Activated B cell treated with CpG ODN at 0.5 μM for 24 hours (primary cell): ENCODE results near the gene DISC1. TPM values are rescaled to one million over a fixed set of nuclear protein-coding genes. Genes with fewer than 3 reads are reported as not detected.

Experiments
- ATAC-seq: fragments of 200-7000 bp; cut with Tn5 transposase; one replicate; pipeline ENCODE4 v1.10.0; 2021; ENCODE audit warnings: low read depth, mild to moderate bottlenecking, moderate library complexity
- CTCF ChIA-PET: fragments of 350-600 bp; sonication (Branson Sonifier 250); formaldehyde crosslinking; loops from one replicate; lab custom pipeline; 2021; ENCODE audit warnings: antibody characterized with exemption; lab: Charles Lee
- POLR2A ChIA-PET: fragments of 350-600 bp; sonication (Branson Sonifier 250); formaldehyde crosslinking; loops from one replicate; lab custom pipeline; 2021; ENCODE audit warnings: antibody characterized with exemption; lab: Charles Lee
- DNase-seq: peaks from one replicate; pipeline ENCODE4 v3.0.0; 2022
- H3K27ac Mint-ChIP-seq: one replicate; pipeline ENCODE4 v1.8.0; 2020; ENCODE audit warnings: mixed read lengths
- H3K27me3 Mint-ChIP-seq: one replicate; pipeline ENCODE4 v1.8.0; 2021; ENCODE audit warnings: mixed read lengths
- H3K36me3 Mint-ChIP-seq: one replicate; pipeline ENCODE4 v1.8.0; 2021; ENCODE audit warnings: low read depth, mixed read lengths
- H3K4me1 Mint-ChIP-seq: one replicate; pipeline ENCODE4 v1.8.0; 2021; ENCODE audit warnings: mixed read lengths
- H3K4me3 Mint-ChIP-seq: one replicate; pipeline ENCODE4 v1.8.0; 2020; ENCODE audit warnings: mild to moderate bottlenecking, mixed read lengths
- H3K9me3 Mint-ChIP-seq: one replicate; pipeline ENCODE4 v1.8.0; 2020; ENCODE audit warnings: mixed read lengths
- intact Hi-C: fragments of 100-400 bp; cut with micrococcal nuclease; formaldehyde crosslinking; loops from one replicate; pipeline ENCODE4 v1.15.1; 2024
- total RNA-seq: library from RNA; stranded (reverse); gene quantifications from 2 replicates; pipeline ENCODE4 v1.2.3, GENCODE V29; 2022
- TF ChIP-seq, protein P1 (sequence below): fragments of 200-600 bp; IDR thresholded peaks from one replicate; pipeline ENCODE4 v1.8.0; 2022; ENCODE audit warnings: antibody characterized with exemption, mild to moderate bottlenecking

The DISC1 gene
- total RNA-seq, 1 donor from 2014 or later = 2.4 TPM

DNA sequence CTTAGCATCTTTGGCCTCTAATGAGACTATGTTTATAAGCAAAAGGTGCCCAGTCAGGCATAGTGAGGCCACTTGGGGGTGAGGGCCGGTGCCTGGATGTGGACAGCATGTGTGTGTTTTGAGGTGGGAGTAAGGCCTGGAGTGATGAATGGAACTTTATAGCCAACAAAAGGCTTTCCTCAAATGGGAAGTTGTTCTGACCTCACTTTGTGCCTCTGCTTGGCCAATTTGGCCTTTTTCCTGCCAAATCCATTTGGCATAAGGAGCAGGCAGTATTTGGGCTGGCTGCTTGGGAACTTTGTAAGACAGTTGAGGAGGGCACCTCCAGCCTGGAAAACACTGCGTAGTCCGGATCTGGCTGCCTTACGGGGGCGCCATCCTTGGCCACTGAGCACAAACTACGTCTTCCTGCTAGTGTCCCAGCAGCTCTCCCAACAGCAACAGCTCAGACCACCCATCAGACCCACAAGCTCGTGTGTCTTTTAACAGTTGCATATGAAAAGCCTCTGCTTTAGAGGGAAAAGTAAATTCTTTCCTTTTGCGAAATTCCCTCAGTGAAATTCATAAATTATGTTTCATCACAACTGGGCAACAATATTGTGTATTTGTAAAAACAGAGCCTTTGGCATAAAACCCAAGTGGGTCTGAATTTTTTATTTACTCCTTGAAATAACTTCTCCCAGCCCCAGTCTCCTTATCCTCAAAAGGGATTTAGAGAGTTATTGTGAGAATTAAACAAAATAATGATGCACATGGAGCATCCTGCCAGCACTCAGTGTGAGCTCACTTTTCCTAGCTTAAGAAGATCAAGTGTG is 322.9 kb downstream of the DISC1 start:
- ATAC-seq (no peak), DNase-seq (no peak)
- Mint-ChIP-seq H3K36me3 (peaks cover 3% of the 10 kb centered on the region), H3K4me3 (no peak overlapping the region), H3K27me3 (no peaks in the 10 kb centered on the region), H3K27ac (no peak overlapping the region), H3K9me3 (peaks cover 5% of the 10 kb centered on the region), H3K4me1 (no peaks in the 10 kb centered on the region)
- POLR2A ChIA-PET = no interaction called here
- TF ChIP-seq, protein P1, sequence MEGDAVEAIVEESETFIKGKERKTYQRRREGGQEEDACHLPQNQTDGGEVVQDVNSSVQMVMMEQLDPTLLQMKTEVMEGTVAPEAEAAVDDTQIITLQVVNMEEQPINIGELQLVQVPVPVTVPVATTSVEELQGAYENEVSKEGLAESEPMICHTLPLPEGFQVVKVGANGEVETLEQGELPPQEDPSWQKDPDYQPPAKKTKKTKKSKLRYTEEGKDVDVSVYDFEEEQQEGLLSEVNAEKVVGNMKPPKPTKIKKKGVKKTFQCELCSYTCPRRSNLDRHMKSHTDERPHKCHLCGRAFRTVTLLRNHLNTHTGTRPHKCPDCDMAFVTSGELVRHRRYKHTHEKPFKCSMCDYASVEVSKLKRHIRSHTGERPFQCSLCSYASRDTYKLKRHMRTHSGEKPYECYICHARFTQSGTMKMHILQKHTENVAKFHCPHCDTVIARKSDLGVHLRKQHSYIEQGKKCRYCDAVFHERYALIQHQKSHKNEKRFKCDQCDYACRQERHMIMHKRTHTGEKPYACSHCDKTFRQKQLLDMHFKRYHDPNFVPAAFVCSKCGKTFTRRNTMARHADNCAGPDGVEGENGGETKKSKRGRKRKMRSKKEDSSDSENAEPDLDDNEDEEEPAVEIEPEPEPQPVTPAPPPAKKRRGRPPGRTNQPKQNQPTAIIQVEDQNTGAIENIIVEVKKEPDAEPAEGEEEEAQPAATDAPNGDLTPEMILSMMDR = no peak
- intact Hi-C loops = no loop called here
- CTCF ChIA-PET = no interaction called here

DNA sequence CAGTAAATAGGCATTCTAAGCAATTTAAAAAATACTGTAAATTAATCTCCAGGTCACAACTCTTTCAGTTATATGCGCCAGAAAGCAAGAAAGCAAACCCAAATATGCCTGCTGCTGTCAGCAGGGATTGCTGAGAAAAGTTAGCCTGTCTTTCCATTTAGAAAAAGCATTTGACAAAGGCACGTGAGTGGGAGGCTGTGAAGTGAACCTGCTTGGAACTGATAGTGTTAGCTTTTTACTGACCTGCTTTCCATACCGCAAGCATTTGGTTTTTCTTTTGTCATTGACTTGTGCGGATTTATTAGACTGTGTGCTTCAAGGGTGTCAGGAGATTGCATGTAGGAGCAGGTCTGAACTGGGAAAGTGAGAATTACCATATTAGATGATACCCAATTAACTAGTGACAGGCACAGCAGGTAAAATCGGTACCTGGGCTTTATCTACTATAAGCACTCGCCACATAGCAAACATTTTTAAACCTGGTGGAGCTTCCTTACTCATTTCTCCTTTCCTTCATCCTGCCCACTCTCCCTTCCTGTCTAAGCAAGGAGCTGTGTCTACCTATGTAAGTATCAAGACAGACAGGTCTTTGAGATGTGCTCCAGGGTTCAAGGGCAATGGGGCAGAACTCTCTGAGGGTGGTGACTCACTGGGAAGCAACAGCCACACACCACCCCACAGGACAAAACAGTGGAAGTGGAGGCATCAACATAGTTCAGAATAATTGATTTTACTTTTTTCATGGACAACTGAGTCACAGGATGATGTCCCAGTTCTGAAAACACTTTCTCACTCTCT is 323.9 kb downstream of the DISC1 start:
- H3K4me3 Mint-ChIP-seq = no peak overlapping the region
- intact Hi-C loops = no loop called here
- no peaks in the 10 kb centered on the region for H3K4me1 Mint-ChIP-seq
- ChIA-PET CTCF (no interaction called here), POLR2A (no interaction called here)
- no peaks in the 10 kb centered on the region for H3K27me3 Mint-ChIP-seq
- DNase-seq (no peak), ATAC-seq (no peak)
- no peak overlapping the region for H3K27ac Mint-ChIP-seq
- TF ChIP-seq, protein P1 = no peak
- H3K9me3 Mint-ChIP-seq = peaks cover 5% of the 10 kb centered on the region
- no peaks in the 10 kb centered on the region for H3K36me3 Mint-ChIP-seq

DNA sequence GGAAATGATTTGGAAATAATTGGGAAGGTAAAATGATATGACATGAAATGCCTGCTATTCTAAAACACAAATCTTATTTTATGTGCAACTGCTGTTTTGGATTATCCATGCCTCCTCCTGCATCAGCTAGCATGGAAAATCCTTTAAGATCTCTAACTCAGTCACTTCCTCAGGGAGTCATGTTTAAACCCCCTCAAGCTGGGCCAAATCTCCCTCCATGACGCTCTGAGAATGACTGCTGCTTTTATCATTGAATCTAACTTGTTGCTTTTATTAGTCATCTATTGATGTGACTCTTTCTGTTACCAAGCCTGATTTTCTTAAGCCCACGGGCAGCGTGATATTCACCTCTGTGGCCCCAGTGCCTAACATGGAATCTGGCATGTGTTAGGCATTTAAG is 324.8 kb downstream of the DISC1 start:
- Mint-ChIP-seq H3K4me3 (no peak overlapping the region), H3K9me3 (peaks cover 5% of the 10 kb centered on the region), H3K27ac (no peak overlapping the region), H3K36me3 (no peaks in the 10 kb centered on the region), H3K4me1 (no peaks in the 10 kb centered on the region), H3K27me3 (no peaks in the 10 kb centered on the region)
- CTCF ChIA-PET = no interaction called here
- DNase-seq (no peak), ATAC-seq (no peak)
- POLR2A ChIA-PET = no interaction called here
- intact Hi-C loops = no loop called here
- TF ChIP-seq, protein P1 = no peak

DNA sequence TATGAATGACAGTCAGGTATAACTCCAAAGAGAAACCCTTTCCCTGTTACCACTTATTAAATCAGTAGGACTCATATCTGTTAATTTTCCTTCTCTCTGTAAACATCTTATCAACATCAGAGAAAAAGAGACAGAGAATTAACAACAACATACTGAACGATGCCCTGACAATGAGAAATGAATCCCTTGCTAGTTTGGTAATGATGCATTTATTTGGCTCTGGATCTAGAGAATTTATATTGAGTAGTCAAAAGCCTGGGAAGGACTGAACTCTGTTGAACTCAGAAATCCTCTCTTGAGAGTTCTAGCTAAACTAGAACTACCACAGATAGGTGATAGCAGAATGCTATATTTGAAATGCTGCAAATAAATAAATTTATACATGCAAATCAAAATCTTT is 325.6 kb downstream of the DISC1 start:
- intact Hi-C loops = no loop called here
- no peaks in the 10 kb centered on the region for H3K9me3 Mint-ChIP-seq
- TF ChIP-seq, protein P1 = no peak
- no peak overlapping the region for H3K4me3 Mint-ChIP-seq
- DNase-seq (no peak), ATAC-seq (no peak)
- H3K27ac Mint-ChIP-seq = no peak overlapping the region
- no peaks in the 10 kb centered on the region for H3K4me1 Mint-ChIP-seq
- H3K27me3 Mint-ChIP-seq = no peaks in the 10 kb centered on the region
- H3K36me3 Mint-ChIP-seq = no peaks in the 10 kb centered on the region
- ChIA-PET CTCF (no interaction called here), POLR2A (no interaction called here)

DNA sequence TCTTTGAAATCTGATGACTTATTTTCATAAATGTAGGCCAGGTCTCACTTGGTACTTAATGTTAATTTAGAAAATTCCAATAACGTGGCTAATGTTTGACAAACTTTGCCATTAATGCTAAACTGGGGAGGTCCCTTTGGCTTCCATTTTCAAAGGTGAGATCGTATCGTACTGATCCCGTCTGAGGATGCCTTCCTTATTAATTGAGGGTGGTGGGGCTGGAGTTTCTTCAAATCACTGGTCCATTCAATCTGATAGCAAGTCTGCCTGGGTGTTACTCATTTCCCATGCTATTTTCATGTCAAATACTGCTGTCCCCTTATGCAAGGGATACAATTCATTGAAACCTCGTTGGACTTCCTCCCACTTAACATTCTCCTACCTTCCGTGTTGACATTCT is 327.1 kb downstream of the DISC1 start:
- TF ChIP-seq, protein P1 = no peak
- DNase-seq (no peak), ATAC-seq (no peak)
- Mint-ChIP-seq H3K27ac (no peak overlapping the region), H3K4me3 (no peak overlapping the region), H3K9me3 (no peaks in the 10 kb centered on the region), H3K4me1 (no peaks in the 10 kb centered on the region), H3K36me3 (no peaks in the 10 kb centered on the region), H3K27me3 (no peaks in the 10 kb centered on the region)
- ChIA-PET CTCF (no interaction called here), POLR2A (no interaction called here)
- intact Hi-C loops = no loop called here
